K562 (cell line): ENCODE data around the gene SRP54.

Experiments
- ASH1L ChIP-seq: fragments of 450-650 bp; IDR thresholded peaks from 2 replicates; pipeline ENCODE4 v1.6.1; 2018; ENCODE audit warnings: borderline replicate concordance, mild to moderate bottlenecking, low read depth; ENCODE audit not compliant: partially characterized antibody
- CC2D1A ChIP-seq: fragments of 450-650 bp; IDR thresholded peaks from 2 replicates; pipeline ENCODE4 v1.6.1; 2017; ENCODE audit warnings: mild to moderate bottlenecking
- FOXK2 ChIP-seq, 2 experiments: fragments of 450-650 bp; IDR thresholded peaks in 1 of 2; conservative IDR thresholded peaks in 1 of 2; 2 replicates each; pipeline ENCODE4 v1.6.1; 2016; ENCODE audit warnings: low read depth in 2 of 2, mild to moderate bottlenecking in 1 of 2
- HEY1 ChIP-seq: fragments of 250-450 bp; sonication (Bioruptor Pico); IDR thresholded peaks from 2 replicates; pipeline ENCODE4 v1.5.0; 2020; ENCODE audit warnings: mild to moderate bottlenecking, moderate library complexity, borderline replicate concordance
- NR1H2 ChIP-seq: sonication (generic); formaldehyde crosslinking; IDR thresholded peaks from 2 replicates; pipeline ENCODE4 v1.4.0; 2020; ENCODE audit warnings: mild to moderate bottlenecking, missing genetic modification reagents
- SETDB1 ChIP-seq: IDR thresholded peaks from one replicate; pipeline ENCODE4 v1.6.1; 2012; ENCODE audit warnings: low read length, control low read depth, inconsistent platforms
- TAF15 ChIP-seq: fragments of 200-400 bp; formaldehyde crosslinking; IDR thresholded peaks from 2 replicates; pipeline ENCODE4 v1.6.1; 2017; ENCODE audit warnings: mild to moderate bottlenecking, low read depth, low read length, moderate library complexity
- TCF7L2 ChIP-seq: fragments of 150-350 bp; IDR thresholded peaks from 2 replicates; pipeline ENCODE4 v1.6.1; 2016; ENCODE audit warnings: low read depth, mild to moderate bottlenecking, low read length, moderate library complexity
- ZNF121 ChIP-seq: sonication (generic); formaldehyde crosslinking; conservative IDR thresholded peaks from 2 replicates; pipeline ENCODE4 v1.8.0; 2022; ENCODE audit warnings: missing genetic modification reagents
- ZNF23 ChIP-seq: fragments of 250-450 bp; sonication (Bioruptor Pico); IDR thresholded peaks from 2 replicates; pipeline ENCODE4 v1.4.0; 2020; ENCODE audit warnings: mild to moderate bottlenecking
- ZNF717 ChIP-seq: fragments of 250-450 bp; sonication (Bioruptor Pico); IDR thresholded peaks from 2 replicates; pipeline ENCODE4 v1.5.0; 2021
- TF ChIP-seq, protein P1 (sequence below), 3 experiments: IDR thresholded peaks in 2 of 3; conservative IDR thresholded peaks in 1 of 3; 2 replicates each; pipeline ENCODE4 v1.5.1; 2011 to 2012; ENCODE audit warnings: low read length in 3 of 3, mild to moderate bottlenecking in 3 of 3, control low read depth in 2 of 3, improper control_type of control experiment in 1 of 3, inconsistent platforms in 1 of 3, low read depth in 1 of 3, mixed read lengths in 1 of 3, moderate library complexity in 1 of 3; ENCODE audit not compliant: insufficient read depth in 2 of 3
- TF ChIP-seq, protein P2 (sequence below): sonication (generic); formaldehyde crosslinking; IDR thresholded peaks from 2 replicates; pipeline ENCODE4 v1.8.1; 2022; ENCODE audit warnings: missing genetic modification reagents
- TF ChIP-seq, protein P3 (sequence below): sonication (generic); formaldehyde crosslinking; IDR thresholded peaks from 2 replicates; pipeline ENCODE4 v1.8.1; 2023; ENCODE audit warnings: missing genetic modification reagents, mild to moderate bottlenecking, borderline replicate concordance

DNA sequence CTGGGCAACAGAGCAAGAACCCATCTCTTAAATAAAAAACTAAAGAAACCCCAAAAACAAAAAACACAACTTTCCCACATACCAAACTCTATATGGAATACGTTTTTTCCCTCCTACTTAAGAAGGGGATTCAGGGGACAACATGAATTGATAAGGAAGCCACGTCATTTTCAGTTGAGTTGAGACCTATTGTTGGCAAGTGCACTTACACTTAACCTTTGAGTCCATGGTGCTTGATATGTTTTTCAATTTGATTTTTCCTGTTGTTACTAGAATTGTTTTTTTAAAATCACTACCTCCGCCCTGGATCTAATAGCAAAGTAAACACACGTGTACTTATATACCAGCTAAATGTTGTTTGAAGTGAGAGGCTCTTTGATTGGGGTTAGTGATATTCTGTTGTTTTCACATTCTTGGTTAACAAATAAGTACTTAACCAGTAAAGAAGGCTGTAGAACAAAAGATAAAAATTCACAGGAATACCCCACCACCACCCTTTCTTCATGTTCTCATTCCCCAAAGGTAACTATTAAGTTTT lies 65.3 kb downstream of the SRP54 start:
- TF ChIP-seq TAF15 (no peak), NR1H2 (CRISPR knock-in tag) (no peak), ASH1L (no peak), ZNF23 (CRISPR knock-in tag) (no peak), FOXK2 (conservative IDR thresholded peaks at IDR 0.05 in 1 of 2, IDR thresholded peaks at IDR 0.05 in 1 of 2; ENCODE audit: low read depth in 2 of 2) (no peak), HEY1 (CRISPR knock-in tag) (no peak), ZNF717 (CRISPR knock-in tag) (no peak), TCF7L2 (no peak), ZNF121 (CRISPR knock-in tag) (no peak), CC2D1A (no peak), SETDB1 (no peak)
- TF ChIP-seq, protein P1, sequence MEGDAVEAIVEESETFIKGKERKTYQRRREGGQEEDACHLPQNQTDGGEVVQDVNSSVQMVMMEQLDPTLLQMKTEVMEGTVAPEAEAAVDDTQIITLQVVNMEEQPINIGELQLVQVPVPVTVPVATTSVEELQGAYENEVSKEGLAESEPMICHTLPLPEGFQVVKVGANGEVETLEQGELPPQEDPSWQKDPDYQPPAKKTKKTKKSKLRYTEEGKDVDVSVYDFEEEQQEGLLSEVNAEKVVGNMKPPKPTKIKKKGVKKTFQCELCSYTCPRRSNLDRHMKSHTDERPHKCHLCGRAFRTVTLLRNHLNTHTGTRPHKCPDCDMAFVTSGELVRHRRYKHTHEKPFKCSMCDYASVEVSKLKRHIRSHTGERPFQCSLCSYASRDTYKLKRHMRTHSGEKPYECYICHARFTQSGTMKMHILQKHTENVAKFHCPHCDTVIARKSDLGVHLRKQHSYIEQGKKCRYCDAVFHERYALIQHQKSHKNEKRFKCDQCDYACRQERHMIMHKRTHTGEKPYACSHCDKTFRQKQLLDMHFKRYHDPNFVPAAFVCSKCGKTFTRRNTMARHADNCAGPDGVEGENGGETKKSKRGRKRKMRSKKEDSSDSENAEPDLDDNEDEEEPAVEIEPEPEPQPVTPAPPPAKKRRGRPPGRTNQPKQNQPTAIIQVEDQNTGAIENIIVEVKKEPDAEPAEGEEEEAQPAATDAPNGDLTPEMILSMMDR (IDR thresholded peaks at IDR 0.05 in 2 of 3, conservative IDR thresholded peaks at IDR 0.05 in 1 of 3; ENCODE audit: insufficient read depth in 2 of 3, low read depth in 1 of 3, low read length in 3 of 3) = no peak
- TF ChIP-seq, protein P2, sequence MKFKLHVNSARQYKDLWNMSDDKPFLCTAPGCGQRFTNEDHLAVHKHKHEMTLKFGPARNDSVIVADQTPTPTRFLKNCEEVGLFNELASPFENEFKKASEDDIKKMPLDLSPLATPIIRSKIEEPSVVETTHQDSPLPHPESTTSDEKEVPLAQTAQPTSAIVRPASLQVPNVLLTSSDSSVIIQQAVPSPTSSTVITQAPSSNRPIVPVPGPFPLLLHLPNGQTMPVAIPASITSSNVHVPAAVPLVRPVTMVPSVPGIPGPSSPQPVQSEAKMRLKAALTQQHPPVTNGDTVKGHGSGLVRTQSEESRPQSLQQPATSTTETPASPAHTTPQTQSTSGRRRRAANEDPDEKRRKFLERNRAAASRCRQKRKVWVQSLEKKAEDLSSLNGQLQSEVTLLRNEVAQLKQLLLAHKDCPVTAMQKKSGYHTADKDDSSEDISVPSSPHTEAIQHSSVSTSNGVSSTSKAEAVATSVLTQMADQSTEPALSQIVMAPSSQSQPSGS (CRISPR knock-in tag) = no peak
- TF ChIP-seq, protein P3, sequence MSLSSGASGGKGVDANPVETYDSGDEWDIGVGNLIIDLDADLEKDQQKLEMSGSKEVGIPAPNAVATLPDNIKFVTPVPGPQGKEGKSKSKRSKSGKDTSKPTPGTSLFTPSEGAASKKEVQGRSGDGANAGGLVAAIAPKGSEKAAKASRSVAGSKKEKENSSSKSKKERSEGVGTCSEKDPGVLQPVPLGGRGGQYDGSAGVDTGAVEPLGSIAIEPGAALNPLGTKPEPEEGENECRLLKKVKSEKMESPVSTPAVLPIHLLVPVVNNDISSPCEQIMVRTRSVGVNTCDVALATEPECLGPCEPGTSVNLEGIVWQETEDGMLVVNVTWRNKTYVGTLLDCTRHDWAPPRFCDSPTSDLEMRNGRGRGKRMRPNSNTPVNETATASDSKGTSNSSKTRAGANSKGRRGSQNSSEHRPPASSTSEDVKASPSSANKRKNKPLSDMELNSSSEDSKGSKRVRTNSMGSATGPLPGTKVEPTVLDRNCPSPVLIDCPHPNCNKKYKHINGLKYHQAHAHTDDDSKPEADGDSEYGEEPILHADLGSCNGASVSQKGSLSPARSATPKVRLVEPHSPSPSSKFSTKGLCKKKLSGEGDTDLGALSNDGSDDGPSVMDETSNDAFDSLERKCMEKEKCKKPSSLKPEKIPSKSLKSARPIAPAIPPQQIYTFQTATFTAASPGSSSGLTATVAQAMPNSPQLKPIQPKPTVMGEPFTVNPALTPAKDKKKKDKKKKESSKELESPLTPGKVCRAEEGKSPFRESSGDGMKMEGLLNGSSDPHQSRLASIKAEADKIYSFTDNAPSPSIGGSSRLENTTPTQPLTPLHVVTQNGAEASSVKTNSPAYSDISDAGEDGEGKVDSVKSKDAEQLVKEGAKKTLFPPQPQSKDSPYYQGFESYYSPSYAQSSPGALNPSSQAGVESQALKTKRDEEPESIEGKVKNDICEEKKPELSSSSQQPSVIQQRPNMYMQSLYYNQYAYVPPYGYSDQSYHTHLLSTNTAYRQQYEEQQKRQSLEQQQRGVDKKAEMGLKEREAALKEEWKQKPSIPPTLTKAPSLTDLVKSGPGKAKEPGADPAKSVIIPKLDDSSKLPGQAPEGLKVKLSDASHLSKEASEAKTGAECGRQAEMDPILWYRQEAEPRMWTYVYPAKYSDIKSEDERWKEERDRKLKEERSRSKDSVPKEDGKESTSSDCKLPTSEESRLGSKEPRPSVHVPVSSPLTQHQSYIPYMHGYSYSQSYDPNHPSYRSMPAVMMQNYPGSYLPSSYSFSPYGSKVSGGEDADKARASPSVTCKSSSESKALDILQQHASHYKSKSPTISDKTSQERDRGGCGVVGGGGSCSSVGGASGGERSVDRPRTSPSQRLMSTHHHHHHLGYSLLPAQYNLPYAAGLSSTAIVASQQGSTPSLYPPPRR (CRISPR knock-in tag) = no peak
